HG03342 (cell line): ENCODE measurements around the gene PDIA6.

Experiments used
- ATAC-seq: cut with Tn5 transposase; IDR thresholded peaks from one replicate; pipeline ENCODE4 v1.9.1; 2021; ENCODE audit warnings: mild to moderate bottlenecking, moderate library complexity; ENCODE audit not compliant: unreplicated experiment

PDIA6 gene

DNA sequence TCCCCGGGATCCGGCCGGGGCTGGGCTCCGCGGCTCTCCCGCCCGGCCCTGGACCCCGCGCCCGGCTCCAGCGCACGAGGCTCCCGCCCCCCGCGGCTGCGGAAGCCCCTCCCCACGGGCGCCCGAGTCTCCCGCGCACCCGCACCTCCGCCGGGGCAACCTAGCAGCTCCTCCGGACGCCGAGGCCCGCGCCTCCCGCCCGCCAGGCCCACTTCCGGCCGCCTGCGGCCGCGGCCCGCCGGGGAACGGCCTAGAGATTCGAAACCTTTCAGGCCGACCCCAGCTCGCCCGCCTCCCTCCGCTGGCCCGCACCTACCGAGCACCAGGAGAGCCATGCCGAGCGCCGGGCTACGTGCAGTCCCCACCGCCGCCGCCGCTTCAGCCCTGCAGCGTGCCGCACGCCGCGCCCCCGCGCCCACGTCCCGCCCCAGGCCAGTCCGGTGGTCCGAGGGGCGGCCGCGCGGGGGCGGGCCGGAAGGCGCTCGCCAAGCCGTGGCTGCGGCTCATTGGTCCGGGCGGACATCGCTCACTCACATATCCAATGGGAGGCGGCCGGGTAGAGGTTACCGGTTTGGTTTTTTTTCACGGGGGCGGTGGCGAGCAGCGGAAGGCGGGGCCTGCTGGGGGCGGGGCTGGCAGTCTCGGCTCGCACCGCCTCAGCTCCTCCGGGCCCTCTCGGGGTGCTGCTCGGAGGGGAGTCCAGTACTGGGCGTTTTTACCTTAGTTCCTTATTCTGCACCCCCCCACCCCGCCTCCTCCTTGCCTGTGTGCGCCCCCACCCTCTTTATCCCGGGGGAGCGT lies at the start of gene PDIA6:
PDIA6 (minus strand) TSS at position 424 of the 801 bp plus-strand sequence; CDS start at position 335, 89 bp downstream.
- ATAC-seq = peak; percentile 90

GRCh38 chr2:10862330-10862729 lies 49.7 kb upstream of the PDIA6 start:
- no peak for ATAC-seq

DNA sequence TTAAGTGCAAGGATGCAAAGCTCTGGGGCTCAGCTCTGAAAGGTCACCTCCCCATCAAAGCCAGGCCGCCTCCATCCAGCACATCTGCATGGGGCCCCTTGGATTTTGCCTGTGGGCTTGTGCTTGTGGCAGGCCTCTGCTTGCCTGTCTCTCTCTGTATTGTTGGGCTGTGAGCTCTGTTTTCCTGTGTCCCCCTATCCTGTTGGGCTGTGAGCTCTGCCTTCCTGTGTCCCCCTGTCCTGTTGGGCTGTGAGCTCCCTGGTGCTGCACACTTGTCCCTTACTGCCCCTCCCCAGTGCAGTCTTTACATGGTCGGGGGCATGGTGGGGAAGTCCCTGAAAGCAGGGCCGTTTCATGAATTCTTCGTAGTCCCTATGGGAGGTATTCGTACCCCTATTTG lies 49.2 kb upstream of the PDIA6 start:
- ATAC-seq = no peak

- ATAC-seq = no peak
These were observed 48.3 kb upstream of the PDIA6 start for GRCh38 chr2:10860814-10861325.

GRCh38 chr2:10860081-10860813 lies 47.7 kb upstream of the PDIA6 start:
- ATAC-seq = no peak

DNA sequence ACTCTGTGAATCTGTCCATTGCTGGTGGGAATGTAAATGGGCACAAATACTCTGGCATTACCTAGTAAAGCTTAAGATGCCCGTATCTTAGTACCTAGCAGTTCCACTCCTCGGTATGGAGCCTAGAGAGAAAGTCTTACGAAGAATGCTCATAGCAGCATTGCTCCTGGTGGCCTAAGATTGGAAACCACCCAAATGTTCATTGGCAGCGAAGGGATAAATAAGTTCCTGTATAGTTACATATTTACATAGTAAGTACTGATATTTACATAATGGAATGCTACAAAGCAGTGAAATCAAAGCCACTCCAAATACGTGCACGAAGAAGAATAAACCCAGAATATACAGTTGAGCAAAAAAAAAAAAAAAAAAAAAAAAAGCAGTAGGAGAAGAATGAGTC lies 46.7 kb upstream of the PDIA6 start:
- no peak for ATAC-seq

DNA sequence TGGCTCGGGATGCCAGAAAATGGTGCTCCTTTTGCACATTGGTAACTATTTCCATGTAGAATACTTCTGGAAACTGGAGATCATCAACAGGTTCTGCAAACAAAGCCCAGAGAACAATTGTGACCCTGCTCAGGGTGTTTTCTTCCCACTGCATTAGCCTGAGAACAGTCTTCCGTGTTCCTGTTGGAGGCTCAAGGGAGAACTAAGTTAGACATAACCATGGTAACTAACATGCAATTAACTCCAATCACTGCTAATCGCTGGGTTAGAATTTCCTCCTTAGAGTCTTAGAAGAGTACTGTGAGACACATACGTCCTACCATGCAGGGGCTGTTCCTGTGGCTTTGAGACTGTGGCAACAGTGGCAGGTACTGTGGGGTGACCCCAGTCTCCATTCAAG lies 36.0 kb upstream of the PDIA6 start:
- no peak for ATAC-seq

- ATAC-seq = no peak
These were observed 34.4 kb upstream of the PDIA6 start for GRCh38 chr2:10847008-10847407.

DNA sequence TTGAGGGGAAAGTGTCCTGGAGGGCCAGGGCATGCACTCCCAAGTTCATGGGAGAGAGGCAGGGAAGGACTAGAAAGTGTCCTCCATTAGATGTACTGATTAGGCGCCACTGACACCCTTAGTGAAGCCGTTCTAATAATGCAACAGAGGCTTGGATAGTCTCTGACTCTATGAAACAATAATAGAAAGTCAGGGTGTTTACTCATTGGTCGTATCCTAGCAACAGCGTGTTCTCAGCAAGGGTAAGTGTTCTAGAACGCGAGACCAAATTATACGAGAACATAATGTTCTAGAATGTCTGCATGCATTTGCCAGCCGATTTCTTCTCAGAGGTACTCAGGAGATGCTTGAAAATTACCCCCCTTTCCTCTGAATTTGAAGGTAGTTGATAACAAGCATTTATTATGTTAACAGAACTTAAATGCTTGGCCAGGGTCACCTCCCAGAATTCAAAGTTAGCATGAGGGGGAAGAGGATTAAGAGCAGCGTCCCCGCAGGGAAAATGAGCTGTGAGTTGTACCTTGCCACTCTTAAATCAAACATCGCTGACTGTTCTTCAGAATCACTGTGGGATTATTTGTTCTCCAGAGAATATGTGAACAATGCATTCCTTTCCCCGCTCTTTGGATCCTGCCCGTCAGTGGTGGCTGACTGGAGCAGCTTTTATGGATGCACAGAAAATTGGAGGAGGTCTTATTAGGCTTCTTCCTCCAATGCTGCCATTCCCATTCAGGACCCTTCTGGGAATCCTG lies 33.7 kb upstream of the PDIA6 start:
- ATAC-seq = no peak

GRCh38 chr2:10845640-10846039 lies 33.1 kb upstream of the PDIA6 start:
- no peak for ATAC-seq

GRCh38 chr2:10844097-10844496 lies 31.5 kb upstream of the PDIA6 start:
- no peak for ATAC-seq

DNA sequence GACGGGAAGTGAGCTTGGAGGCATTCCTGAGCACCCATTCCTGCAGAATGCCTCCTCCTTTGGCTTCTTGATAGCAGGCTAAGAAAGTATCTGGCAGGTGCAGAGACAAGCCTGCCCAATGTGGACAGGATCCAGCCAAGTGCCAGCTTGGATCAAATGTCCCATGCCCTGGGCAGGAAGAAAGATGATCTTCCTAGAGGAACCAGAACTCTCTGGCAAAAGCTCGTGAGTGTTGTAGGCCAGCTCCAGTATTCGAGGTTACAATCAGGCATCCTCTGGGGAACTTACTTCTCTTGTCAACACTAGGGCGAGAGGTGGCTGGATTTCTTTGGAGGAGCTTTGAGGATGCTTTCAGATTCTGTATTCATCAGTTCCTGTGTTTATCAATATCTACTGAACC lies 29.9 kb upstream of the PDIA6 start:
- ATAC-seq = no peak

DNA sequence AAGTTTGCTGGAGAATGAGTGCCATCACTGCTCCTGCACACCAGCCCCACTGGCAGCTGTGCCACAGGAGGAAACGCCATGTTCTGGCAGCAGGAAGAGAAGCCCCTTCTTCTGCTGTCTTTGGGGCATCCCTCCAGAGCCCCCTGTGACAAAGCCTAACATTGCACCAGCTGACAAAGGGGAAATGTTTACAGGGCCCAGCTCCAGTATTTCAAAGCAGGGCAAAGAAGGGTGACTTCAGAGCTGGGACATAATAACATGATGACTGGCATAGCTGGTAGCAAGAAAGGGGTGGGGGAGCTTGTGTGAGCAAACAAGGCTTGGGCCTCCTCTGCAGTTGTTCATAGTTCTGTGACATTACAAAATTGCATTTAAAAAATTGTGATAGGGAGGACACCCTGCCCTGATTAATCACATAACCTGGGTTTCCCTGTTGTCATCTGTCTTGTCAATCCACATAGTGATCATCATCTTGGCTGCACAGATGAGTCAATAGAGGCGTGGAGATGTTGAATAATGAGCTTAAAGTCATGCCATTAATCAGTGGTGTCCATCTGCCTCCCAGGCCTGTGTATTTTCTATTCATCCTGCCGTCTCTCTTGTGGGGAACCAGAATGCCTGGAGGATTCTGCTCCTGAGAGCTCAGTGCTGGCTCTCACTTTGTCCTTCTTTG lies 29.1 kb upstream of the PDIA6 start:
- no peak for ATAC-seq

DNA sequence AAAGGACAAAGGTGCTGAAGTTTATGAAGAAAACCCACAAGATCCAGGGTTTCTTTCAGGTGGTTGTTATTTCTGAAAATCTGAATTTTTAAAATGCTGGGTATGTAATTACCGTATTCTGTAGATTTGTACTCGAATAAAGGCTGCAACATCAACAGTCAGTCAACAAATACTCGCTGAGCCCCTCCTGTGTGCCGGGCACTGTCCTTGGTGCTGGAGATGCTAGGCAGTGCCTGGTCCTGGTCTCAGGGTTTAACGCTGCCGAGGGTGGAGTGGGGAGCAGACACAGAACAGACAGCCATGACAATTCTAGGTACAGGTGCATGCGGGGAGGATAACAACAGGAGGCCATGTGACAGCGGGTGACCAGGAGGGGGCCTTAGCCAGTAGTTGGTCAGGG lies 27.2 kb upstream of the PDIA6 start:
- no peak for ATAC-seq

- no peak for ATAC-seq
These were observed 26.1 kb upstream of the PDIA6 start for GRCh38 chr2:10838734-10839133.

DNA sequence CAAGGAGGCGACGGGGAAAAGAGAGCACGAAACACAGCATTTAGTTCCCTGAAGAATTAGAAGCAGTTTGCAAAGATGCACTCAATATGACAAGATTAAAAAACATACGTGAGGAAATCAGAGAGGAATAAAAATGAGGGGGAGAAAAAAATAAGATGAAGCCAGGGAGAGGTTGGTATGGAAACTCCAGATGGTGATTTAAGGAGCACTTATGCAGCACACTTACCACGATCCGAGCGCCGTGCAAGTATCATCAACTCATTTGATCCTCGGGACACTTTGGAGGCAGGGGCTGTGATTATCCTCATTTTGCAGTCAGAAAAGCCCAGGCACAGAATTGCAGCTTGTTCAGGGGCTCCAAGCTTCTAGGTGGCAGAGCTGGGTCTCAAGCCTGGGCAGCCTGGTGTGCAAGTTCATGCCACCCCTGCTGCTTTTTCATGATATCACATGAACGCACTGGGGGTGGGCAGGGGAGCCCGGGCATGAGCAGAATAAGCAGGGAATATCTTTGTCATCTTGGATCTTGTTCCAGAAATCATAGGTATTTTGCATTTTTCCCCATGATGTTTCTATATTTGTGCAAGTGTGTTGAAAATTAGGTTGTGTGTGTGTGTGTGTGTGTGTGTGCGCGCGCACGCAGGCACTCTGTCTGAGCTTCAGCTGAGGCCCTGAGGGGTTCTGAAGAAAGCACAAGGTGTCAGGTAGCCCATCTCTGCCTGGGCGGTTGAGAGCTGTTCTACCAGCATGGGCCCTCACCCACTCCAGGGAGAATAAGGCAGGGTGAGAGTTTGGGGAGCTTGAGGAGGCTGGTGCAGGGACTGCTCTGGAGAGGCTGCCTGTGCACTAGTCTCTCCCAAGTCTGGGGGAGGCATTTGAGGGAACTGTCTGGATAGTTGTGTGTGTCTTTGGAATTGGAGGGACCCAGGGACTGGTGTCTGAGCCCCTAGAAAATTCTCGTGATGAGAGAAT lies 25.0 kb upstream of the PDIA6 start:
- no peak for ATAC-seq

DNA sequence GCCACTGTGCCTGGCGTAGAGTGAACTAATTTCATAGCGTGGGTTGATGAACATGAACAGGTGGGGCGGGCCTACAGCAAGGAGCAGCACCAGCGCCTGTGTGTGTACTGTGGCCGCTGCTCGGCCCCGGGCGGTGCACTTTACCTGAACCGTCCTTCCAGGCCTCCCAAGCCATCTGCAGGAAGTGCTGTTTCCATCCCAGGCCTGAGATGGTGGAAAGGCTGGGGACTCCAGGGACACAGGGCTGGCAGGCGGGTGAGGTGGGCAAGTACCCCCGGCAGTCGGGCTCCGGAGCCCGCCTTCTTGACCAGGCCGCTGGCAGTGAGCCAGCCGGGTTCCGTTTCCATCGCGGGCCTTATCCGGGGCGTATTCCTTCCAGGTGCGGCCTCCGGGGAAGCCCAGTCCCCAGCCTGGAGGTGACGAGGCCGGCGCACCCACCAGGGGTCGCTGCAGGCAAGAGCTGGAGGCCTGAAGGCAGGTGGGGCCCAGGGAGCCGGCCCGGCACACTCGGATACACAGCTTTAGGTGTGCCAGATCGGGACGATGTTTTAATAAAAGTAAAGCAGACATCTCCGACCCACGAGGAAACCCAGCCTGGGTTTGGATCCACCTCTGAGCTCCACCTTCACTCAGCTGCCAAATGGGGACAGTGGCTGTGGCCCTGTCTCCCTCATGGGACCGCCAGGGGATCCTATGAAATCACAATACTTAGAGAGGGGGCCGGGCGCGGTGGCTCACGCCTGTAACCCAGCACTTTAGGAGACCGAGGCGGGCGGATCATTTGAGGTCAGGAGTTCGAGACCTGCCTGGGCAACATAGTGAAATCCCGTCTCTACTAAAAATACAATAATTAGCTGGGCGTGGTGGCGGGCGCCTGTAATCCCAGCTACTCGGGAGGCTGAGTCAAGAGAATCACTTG lies 22.7 kb upstream of the PDIA6 start:
- peak; percentile 68 for ATAC-seq

DNA sequence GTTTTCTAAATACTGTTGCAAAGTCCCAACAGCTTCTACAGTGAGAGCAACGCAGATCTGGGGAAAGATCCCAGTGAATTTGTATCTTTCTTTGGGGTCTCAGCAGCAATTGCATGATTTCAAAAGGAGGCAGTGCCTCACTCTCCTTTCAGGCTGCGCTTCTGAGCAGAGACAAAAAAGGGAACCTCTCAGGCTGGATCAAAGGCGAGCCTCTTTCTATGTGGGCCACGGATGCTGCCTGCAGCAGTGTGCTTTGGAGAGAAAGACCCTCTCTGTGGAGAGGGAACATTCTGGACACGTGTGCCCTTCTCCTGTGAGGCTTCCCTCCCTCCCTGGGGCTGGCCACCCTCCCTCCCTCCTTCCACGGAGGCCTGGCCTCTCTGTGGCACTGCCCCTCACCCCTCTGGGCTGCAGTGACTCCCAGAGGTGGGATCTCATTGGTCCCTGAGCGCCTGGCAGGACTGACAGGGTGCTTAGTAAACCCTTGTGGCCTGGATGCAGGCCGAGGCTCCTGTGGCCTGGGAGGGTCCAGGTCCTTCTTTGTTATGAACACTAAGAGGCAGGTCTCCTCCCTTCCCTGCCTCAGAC lies 21.6 kb upstream of the PDIA6 start:
- no peak for ATAC-seq
